ENCODE measurements around the gene FCRLA.

The FCRLA gene

GRCh38 chr1:161735837-161736236 is 28.8 kb downstream of the FCRLA start:
- no peak for DNase-seq

- DNase-seq = no peak
These were observed 29.4 kb downstream of the FCRLA start for GRCh38 chr1:161736335-161736969.

GRCh38 chr1:161737625-161738024 is 30.6 kb downstream of the FCRLA start:
- DNase-seq = no peak

DNA sequence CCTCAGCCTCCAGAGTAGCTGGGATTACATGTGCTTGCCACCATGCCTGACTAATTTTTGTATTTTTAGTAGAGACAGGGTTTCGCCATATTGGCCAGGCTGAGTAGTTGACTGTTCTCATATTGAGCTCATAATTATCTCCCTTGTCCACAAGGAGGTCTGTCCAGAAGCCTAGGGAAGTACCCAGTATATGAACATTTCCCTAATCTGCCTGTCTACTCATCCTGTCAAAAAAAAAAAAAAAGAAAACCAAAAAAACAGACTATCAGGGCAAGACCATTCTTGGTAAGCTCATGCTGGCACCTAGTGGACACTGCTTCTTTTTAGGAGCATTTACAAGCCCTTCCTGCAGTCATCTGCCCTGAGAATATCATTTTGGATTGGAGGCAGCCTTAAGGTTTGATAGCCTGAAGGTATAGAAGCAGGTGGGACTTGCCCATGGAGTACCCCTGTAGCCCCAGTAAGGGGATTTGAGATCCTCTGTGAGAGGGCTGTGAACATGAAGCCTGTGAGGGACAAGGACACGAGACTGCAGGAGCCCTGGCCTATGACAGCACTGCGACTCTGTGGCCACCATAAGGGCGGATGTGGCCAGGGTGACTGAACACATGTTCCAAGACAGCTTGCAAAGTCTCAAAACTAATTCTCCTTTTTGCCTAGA is 31.7 kb downstream of the FCRLA start:
- DNase-seq = no peak

DNA sequence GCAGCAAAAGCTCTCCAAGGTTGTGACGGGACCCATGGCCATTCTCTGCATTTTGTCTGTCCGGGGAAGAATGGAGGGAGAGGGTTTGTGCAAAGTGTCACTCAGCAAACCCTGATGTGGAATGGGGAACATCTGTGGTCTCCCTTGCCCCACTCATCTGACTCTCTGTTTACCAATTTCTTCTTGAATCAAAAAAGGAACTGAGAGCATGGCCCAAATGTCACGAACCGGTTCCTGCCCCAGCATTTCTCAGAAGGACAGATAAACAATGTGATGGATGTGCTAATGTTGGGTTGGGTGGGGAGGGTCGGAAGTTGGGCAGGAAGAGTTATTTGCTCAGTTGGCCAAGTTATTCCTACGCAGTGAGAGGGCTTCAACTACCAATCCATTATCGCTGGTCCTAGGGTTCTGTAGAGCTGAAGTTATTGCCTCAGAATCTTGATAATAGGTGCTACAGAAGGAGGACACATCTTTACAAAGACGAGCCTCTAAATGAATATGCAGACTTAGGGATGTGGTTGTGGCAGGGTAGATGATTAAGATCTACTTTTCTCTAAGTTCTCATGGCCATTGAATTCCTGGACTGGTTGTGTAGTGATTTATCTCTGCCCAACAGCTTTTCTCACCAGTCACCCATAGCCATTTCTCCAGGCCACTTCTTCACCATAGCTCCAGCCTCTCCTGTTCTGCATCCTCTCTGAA is 33.0 kb downstream of the FCRLA start:
- DNase-seq = no peak

- no peak for DNase-seq
These were observed 33.9 kb downstream of the FCRLA start for GRCh38 chr1:161740921-161741320.

- DNase-seq = no peak
These were observed 36.2 kb downstream of the FCRLA start for GRCh38 chr1:161743231-161743630.

DNA sequence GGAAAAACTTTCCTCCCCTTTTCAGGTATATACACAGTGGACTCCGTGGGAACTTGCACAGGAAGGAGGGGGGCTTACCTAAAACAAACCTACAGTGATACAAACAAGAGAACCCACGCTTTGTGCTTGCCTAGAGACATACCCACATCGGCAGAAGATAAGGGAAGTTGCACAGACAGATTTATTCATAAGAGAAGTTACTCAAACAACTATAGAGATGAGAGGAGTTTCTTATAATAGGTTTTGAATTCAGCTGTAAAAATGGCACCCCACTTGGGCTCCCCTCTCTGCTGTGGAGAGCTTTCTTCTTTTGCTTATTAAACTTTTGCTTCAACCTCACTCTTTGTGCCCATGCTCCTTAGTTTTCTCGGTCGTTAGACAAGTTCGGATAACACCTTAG is 40.8 kb downstream of the FCRLA start:
- no peak for DNase-seq

DNA sequence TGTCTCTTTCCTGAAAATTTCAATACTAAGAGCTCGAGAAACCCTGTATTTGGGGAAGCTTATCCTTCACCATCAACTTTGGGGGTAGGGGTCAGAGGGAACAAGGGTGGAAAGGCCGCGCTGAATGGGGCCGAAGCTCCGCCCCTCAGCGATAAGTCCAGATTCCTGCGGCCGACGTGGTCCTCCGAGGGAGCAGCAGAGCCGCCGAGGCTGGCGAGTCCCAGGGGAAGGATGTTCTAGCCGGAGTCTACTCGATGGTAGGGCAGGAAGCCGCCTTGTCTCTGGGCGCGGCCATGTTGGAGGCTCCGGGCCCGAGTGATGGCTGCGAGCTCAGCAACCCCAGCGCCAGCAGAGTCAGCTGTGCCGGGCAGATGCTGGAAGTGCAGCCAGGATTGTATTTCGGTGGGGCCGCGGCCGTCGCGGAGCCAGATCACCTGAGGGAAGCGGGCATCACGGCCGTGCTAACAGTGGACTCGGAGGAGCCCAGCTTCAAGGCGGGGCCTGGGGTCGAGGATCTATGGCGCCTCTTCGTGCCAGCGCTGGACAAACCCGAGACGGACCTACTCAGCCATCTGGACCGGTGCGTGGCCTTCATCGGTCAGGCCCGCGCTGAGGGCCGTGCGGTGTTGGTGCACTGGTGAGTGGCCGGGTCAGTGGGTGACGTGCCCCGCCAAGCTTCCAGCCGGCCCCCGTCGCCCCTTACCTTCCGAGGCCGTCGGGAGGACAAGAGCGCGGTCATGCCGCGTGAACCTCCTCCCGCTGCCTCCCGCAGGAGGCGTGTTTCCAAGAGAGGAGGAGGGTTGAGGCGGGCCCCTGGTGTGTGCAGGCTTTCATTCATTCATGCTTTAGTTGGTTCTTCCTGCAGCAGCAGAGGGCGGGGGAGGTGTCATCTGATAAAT is 42.7 kb downstream of the FCRLA start, which contains the start of gene DUSP12:
TSS of gene DUSP12 (plus strand) at position 278 of the 899 bp plus-strand sequence. CDS start at position 294, 16 bp downstream.
- DNase-seq = peak; percentile 82

GRCh38 chr1:161763522-161764098 is 56.6 kb downstream of the FCRLA start:
- DNase-seq = no peak

Data from stimulated activated CD4-positive, alpha-beta T cell treated with anti-CD3 and anti-CD28 coated beads, Interleukin-12 subunit alpha, Interleukin-12 subunit beta, amount 100 ng/mL, for 4 hours (primary cell).